NB4 (cell line): ENCODE measurements around the gene MINDY4.
"Not testable (repeated sequence)": the region's sequence is repeated elsewhere in the genome, so short reads cannot be mapped to it uniquely, and the experiment has no call there.

Experiments
- DNase-seq: peaks from one replicate; pipeline ENCODE4 v3.0.0; 2010; ENCODE audit warnings: low read depth
- H3K4me3 ChIP-seq: one replicate; pipeline ENCODE4 v1.5.1; 2011; ENCODE audit warnings: mild to moderate bottlenecking, low read depth, low read length, moderate library complexity
- MYC ChIP-seq: IDR thresholded peaks from 2 replicates; pipeline ENCODE4 v1.6.1; 2011; ENCODE audit warnings: low read depth, low read length
- POLR2A ChIP-seq: IDR thresholded peaks from 2 replicates; pipeline ENCODE4 v1.6.1; 2011; ENCODE audit warnings: mild to moderate bottlenecking; ENCODE audit not compliant: insufficient read length; ENCODE audit errors: extremely low read depth
- TF ChIP-seq, protein P1 (sequence below): IDR thresholded peaks from 2 replicates; pipeline ENCODE4 v1.6.1; 2011; ENCODE audit warnings: low read depth, low read length
- TF ChIP-seq, protein P2 (sequence below): IDR thresholded peaks from one replicate; pipeline ENCODE4 v1.5.1; 2012; ENCODE audit warnings: low read depth, low read length

MINDY4 gene

DNA sequence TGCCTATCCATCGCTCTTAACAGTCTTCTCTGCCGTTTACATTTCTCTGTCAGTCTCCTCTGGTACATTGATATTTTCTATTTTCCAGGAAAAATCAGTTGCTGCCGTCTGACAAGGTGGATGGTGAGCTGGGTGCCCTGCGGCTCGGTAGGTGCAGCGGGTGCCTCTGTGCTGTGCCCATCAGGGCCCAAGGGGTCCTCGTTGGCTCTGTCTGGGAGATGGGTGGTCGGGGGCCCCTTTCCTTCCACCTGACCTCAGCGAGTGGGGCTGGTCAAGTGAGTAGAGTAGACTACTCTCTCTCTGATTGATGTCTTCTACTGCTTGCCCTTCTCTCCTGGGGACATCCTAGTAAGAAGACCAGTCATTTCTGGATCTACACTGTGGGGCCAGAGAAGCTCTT is 57.4 kb downstream of the MINDY4 start:
- TF ChIP-seq, protein P1, sequence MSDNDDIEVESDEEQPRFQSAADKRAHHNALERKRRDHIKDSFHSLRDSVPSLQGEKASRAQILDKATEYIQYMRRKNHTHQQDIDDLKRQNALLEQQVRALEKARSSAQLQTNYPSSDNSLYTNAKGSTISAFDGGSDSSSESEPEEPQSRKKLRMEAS = no peak
- TF ChIP-seq MYC = no peak
- TF ChIP-seq, protein P2, sequence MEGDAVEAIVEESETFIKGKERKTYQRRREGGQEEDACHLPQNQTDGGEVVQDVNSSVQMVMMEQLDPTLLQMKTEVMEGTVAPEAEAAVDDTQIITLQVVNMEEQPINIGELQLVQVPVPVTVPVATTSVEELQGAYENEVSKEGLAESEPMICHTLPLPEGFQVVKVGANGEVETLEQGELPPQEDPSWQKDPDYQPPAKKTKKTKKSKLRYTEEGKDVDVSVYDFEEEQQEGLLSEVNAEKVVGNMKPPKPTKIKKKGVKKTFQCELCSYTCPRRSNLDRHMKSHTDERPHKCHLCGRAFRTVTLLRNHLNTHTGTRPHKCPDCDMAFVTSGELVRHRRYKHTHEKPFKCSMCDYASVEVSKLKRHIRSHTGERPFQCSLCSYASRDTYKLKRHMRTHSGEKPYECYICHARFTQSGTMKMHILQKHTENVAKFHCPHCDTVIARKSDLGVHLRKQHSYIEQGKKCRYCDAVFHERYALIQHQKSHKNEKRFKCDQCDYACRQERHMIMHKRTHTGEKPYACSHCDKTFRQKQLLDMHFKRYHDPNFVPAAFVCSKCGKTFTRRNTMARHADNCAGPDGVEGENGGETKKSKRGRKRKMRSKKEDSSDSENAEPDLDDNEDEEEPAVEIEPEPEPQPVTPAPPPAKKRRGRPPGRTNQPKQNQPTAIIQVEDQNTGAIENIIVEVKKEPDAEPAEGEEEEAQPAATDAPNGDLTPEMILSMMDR = no peak
- no peak for TF ChIP-seq POLR2A
- H3K4me3 ChIP-seq = no peak overlapping the region
- DNase-seq = no peak

- DNase-seq = no peak
- H3K4me3 ChIP-seq = no peak overlapping the region
- TF ChIP-seq MYC = no peak
- TF ChIP-seq, protein P1 = no peak
- TF ChIP-seq, protein P2 = no peak
- no peak for TF ChIP-seq POLR2A
Observed at GRCh38 chr7:30829471-30829870, 58.3 kb downstream of the MINDY4 start.

GRCh38 chr7:30831227-30831626 is 60.0 kb downstream of the MINDY4 start:
- TF ChIP-seq POLR2A (no peak), MYC (no peak)
- TF ChIP-seq, protein P2 = no peak
- TF ChIP-seq, protein P1 = no peak
- no peak for DNase-seq
- H3K4me3 ChIP-seq = no peak overlapping the region

DNA sequence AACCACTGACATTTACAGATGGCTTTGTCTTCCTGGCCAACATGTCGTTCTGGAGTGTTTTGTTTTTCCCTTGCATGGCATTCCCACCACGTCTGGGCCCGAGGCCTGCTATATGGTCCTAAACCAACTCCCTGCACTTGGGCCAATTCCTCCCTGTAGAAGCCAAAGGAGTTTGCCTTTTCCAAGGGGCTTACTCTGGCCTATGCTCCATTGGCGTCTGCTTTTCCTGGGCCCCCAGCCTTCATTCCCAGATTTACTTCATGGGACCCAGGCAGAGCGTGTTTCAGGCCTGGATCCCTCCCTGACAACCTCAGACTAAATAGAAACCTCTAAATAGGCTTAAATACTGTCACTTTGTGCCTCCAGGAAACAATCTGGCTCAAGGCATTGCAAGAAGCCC is 60.7 kb downstream of the MINDY4 start:
- no peak for DNase-seq
- TF ChIP-seq, protein P2 = no peak
- TF ChIP-seq MYC = no peak
- TF ChIP-seq POLR2A = no peak
- TF ChIP-seq, protein P1 = no peak
- no peak overlapping the region for H3K4me3 ChIP-seq

DNA sequence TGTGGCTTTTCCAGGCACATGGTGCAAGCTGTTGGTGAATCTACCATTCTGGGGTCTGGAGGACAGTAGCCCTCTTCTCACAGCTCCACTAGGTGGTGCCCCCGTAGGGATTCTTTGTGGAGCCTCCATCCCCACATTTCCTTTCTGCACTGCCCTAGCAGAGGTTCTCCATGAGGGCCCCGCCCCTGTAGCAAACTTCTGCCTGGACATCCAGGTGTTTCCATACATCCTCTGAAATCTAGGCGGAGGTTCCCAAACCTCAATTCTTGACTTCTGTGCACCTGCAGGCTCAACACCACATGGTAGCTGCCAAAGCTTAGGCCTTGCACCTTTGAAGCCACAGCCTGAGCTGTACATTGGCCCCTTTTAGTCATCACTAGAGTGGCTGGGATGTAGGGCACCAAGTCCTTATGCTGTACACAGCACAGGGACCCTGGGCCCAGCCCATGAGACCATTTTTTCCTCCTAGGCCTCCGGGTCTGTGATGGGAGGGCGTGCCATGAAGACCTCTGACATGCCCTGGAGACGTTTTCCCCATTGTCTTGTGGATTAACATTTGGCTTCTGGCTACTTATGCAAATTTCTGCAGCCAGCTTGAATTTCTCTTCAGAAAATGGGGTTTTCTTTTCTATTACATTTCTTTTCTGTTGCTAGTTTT is 62.9 kb downstream of the MINDY4 start:
- H3K4me3 ChIP-seq, DNase-seq: not testable (repeated sequence)

GRCh38 chr7:30835396-30835915 is 64.2 kb downstream of the MINDY4 start:
- DNase-seq = no peak
- H3K4me3 ChIP-seq = no peak overlapping the region
- TF ChIP-seq POLR2A (no peak), MYC (no peak)
- TF ChIP-seq, protein P1 = no peak
- TF ChIP-seq, protein P2 = no peak
